ENCODE measurements around the gene STAT5B.
A peak's percentile ranks its signal among the peaks of the same experiment; 100 is the strongest.
"Not testable (repeated sequence)": the region's sequence is repeated elsewhere in the genome, so short reads cannot be mapped to it uniquely, and the experiment has no call there.

STAT5B gene

GRCh38 chr17:42192189-42193126 is 83.7 kb downstream of the STAT5B start:
- DNase-seq = no peak

GRCh38 chr17:42191275-42191608 is 84.9 kb downstream of the STAT5B start:
- no peak for DNase-seq

GRCh38 chr17:42190491-42191274 is 85.5 kb downstream of the STAT5B start:
- no peak for DNase-seq

GRCh38 chr17:42189651-42189965 is 86.6 kb downstream of the STAT5B start:
- DNase-seq = no peak

- DNase-seq = no peak
Observed at GRCh38 chr17:42188749-42189650, 87.2 kb downstream of the STAT5B start.

GRCh38 chr17:42187833-42188232 is 88.4 kb downstream of the STAT5B start:
- DNase-seq = no peak

GRCh38 chr17:42186191-42186590 is 90.0 kb downstream of the STAT5B start:
- not testable (repeated sequence) for DNase-seq

- no peak for DNase-seq
Observed at GRCh38 chr17:42185621-42185930, 90.6 kb downstream of the STAT5B start.

GRCh38 chr17:42184713-42185620 is 91.2 kb downstream of the STAT5B start, which contains the start of gene HCRT:
HCRT (minus strand) TSS chr17:42185452; CDS start chr17:42185365, 87 bp downstream.
- DNase-seq = no peak

GRCh38 chr17:42183741-42184711 is 92.2 kb downstream of the STAT5B start:
- DNase-seq = peak; percentile 36

GRCh38 chr17:42182927-42183734 is 93.1 kb downstream of the STAT5B start:
- peak; percentile 63 for DNase-seq

- DNase-seq = no peak
Observed at GRCh38 chr17:42181851-42182207, 94.4 kb downstream of the STAT5B start.

GRCh38 chr17:42180922-42181850 is 95.0 kb downstream of the STAT5B start, which contains the start of gene KCNH4:
KCNH4 (minus strand) TSS chr17:42181142; CDS start chr17:42180945, 197 bp downstream.
- DNase-seq = peak; percentile 68

GRCh38 chr17:42180411-42180921 is 95.7 kb downstream of the STAT5B start:
- no peak for DNase-seq

GRCh38 chr17:42179911-42180410 is 96.2 kb downstream of the STAT5B start:
- peak; percentile 39 for DNase-seq

- DNase-seq = no peak
Observed at GRCh38 chr17:42179335-42179734, 96.9 kb downstream of the STAT5B start.

GRCh38 chr17:42178817-42179216 is 97.4 kb downstream of the STAT5B start:
- no peak for DNase-seq

- no peak for DNase-seq
Observed at GRCh38 chr17:42177684-42178083, 98.5 kb downstream of the STAT5B start.
